HepG2 (cell line): ENCODE measurements around the gene RPTOR.

Experiments used
- CTCF ChIP-seq: sonication (generic); formaldehyde crosslinking; IDR thresholded peaks from 2 replicates; pipeline ENCODE4 v1.5.0; 2020; ENCODE audit warnings: mild to moderate bottlenecking, missing genetic modification reagents, moderate library complexity
- HOXA7 ChIP-seq: sonication (generic); formaldehyde crosslinking; IDR thresholded peaks from 2 replicates; pipeline ENCODE4 v1.8.1; 2022; ENCODE audit warnings: mild to moderate bottlenecking, missing genetic modification reagents, moderate library complexity
- SP4 ChIP-seq: sonication (generic); formaldehyde crosslinking; IDR thresholded peaks from 2 replicates; pipeline ENCODE4 v1.8.1; 2023; ENCODE audit warnings: mild to moderate bottlenecking, missing genetic modification reagents
- SRSF9 ChIP-seq: fragments of 200-400 bp; formaldehyde crosslinking; IDR thresholded peaks from 2 replicates; pipeline ENCODE4 v1.6.1; 2018; ENCODE audit warnings: borderline replicate concordance, mild to moderate bottlenecking, low read depth, low read length; ENCODE audit not compliant: insufficient read depth, poor library complexity, severe bottlenecking

GRCh38 chr17:81000631-81001357 lies 456.2 kb downstream of the RPTOR start:
- TF ChIP-seq SP4 (CRISPR knock-in tag): no peak
- TF ChIP-seq SRSF9: no peak
- TF ChIP-seq CTCF (CRISPR knock-in tag): no peak
- TF ChIP-seq HOXA7 (CRISPR knock-in tag): no peak
